K562 (cell line): ENCODE measurements around the gene CD69. TPM values are rescaled to one million over a fixed set of nuclear protein-coding genes. Genes with fewer than 3 reads are reported as not detected.

Experiments used
- C11orf30 ChIP-seq: fragments of 450-650 bp; IDR thresholded peaks from 2 replicates; pipeline ENCODE4 v1.6.1; 2016; ENCODE audit warnings: low read depth, mild to moderate bottlenecking
- ELF1 ChIP-seq: fragments of 200-800 bp; sonication (Bioruptor generic); IDR thresholded peaks from 2 replicates; pipeline ENCODE4 v1.6.1; 2016; ENCODE audit warnings: missing genetic modification characterization, missing compliant biosample characterization
- FOXM1 ChIP-seq, 2 experiments: fragments of 450-650 bp in 1 of 2; sonication (generic) in 1 of 2; formaldehyde crosslinking in 1 of 2; IDR thresholded peaks; 2 replicates each; pipeline versions ENCODE4 v1.6.1 to v1.9.0; 2017 to 2022; ENCODE audit warnings: low read depth in 2 of 2, mild to moderate bottlenecking in 2 of 2, missing genetic modification reagents in 1 of 2, moderate library complexity in 1 of 2
- GTF2A2 ChIP-seq: IDR thresholded peaks from 2 replicates; pipeline ENCODE4 v1.6.1; 2016; ENCODE audit warnings: mild to moderate bottlenecking, missing genetic modification characterization, missing compliant biosample characterization
- GTF2E2 ChIP-seq: fragments of 200-800 bp; sonication (Bioruptor generic); IDR thresholded peaks from 2 replicates; pipeline ENCODE4 v1.6.1; 2016; ENCODE audit warnings: missing genetic modification characterization, missing compliant biosample characterization
- MAFF ChIP-seq: IDR thresholded peaks from 2 replicates; pipeline ENCODE4 v1.6.1; 2012; ENCODE audit warnings: low read length, improper control_type of control experiment
- MEF2A ChIP-seq: IDR thresholded peaks from 2 replicates; pipeline ENCODE4 v1.6.1; 2011; ENCODE audit warnings: low read depth, mild to moderate bottlenecking, low read length, moderate library complexity; ENCODE audit not compliant: control insufficient read depth
- NFE2L1 ChIP-seq: fragments of 450-650 bp; IDR thresholded peaks from 2 replicates; pipeline ENCODE4 v1.6.1; 2016; ENCODE audit warnings: missing genetic modification characterization, low read depth, mild to moderate bottlenecking, missing compliant biosample characterization, moderate library complexity, borderline replicate concordance
- NFXL1 ChIP-seq: fragments of 450-650 bp; formaldehyde crosslinking; IDR thresholded peaks from 2 replicates; pipeline ENCODE4 v1.4.0; 2021; ENCODE audit warnings: mild to moderate bottlenecking
- NONO ChIP-seq, 2 experiments: fragments of 200-400 bp in 1 of 2; fragments of 450-650 bp in 1 of 2; formaldehyde crosslinking in 1 of 2; IDR thresholded peaks; 2 replicates each; pipeline ENCODE4 v1.6.1; 2017; ENCODE audit warnings: low read depth in 2 of 2, mild to moderate bottlenecking in 2 of 2, moderate library complexity in 2 of 2, low read length in 1 of 2
- POLR2G ChIP-seq: fragments of 200-400 bp; formaldehyde crosslinking; IDR thresholded peaks from 2 replicates; pipeline ENCODE4 v1.6.1; 2017; ENCODE audit warnings: low read depth, mild to moderate bottlenecking, antibody characterized with exemption, low read length, moderate library complexity
- PTBP1 ChIP-seq: fragments of 200-400 bp; formaldehyde crosslinking; IDR thresholded peaks from 2 replicates; pipeline ENCODE4 v1.6.1; 2017; ENCODE audit warnings: low read depth, low read length
- SAP30 ChIP-seq: fragments of 200-600 bp; sonication (generic); IDR thresholded peaks from 2 replicates; pipeline ENCODE4 v1.6.1; 2012; ENCODE audit warnings: borderline replicate concordance, low read depth, mild to moderate bottlenecking, moderate library complexity, low read length, control low read depth, inconsistent platforms; ENCODE audit not compliant: insufficient read depth, poor library complexity, severe bottlenecking
- SMAD1 ChIP-seq: fragments of 150-350 bp; IDR thresholded peaks from 2 replicates; pipeline ENCODE4 v1.6.1; 2014; ENCODE audit warnings: low read length, low read depth; ENCODE audit not compliant: partially characterized antibody
- SUPT5H ChIP-seq: fragments of 450-650 bp; IDR thresholded peaks from 2 replicates; pipeline ENCODE4 v1.6.1; 2016
- ZNF41 ChIP-seq: fragments of 250-450 bp; sonication (Bioruptor Pico); conservative IDR thresholded peaks from 2 replicates; pipeline ENCODE4 v1.4.0; 2020; ENCODE audit warnings: mild to moderate bottlenecking
- polyA plus RNA-seq, 8 experiments: library from polyadenylated mRNA; depleted of rRNA in 4 of 8; stranded (reverse) in 5 of 8; unstranded in 3 of 8; fragments of >200 nt; fragmentation: Nextera tagmentation in 2 of 8; fragmentation: Illumina TruSeq in 1 of 8; extraction: Ambion mirVana in 2 of 8; extraction: Trizol in 1 of 8; gene quantifications; 2 replicates each; pipeline versions ENCODE4 v1.2.1 to v1.2.3, GENCODE V29; 2011 to 2014; ENCODE audit warnings: inconsistent platforms in 1 of 8, missing spikeins in 1 of 8
- total RNA-seq, 7 experiments: library from RNA; depleted of rRNA in 6 of 7; stranded (reverse); fragments of >200 nt in 6 of 7; fragmentation: Illumina TruSeq in 2 of 7; extraction: Trizol in 2 of 7; gene quantifications; 2 replicates each; pipeline versions ENCODE4 v1.2.1 to v1.2.3, GENCODE V29; 2011 to 2021; ENCODE audit warnings: low replicate concordance in 1 of 7
- TF ChIP-seq, protein P1 (sequence below): sonication (generic); formaldehyde crosslinking; IDR thresholded peaks from 2 replicates; pipeline ENCODE4 v1.8.0; 2023; ENCODE audit warnings: mild to moderate bottlenecking, missing genetic modification reagents
- TF ChIP-seq, protein P2 (sequence below): sonication (generic); formaldehyde crosslinking; IDR thresholded peaks from 2 replicates; pipeline ENCODE4 v1.8.0; 2022; ENCODE audit warnings: mild to moderate bottlenecking, missing genetic modification reagents
- TF ChIP-seq, protein P3 (sequence below): fragments of 250-450 bp; sonication (Bioruptor Pico); IDR thresholded peaks from 2 replicates; pipeline ENCODE4 v1.4.0; 2020; ENCODE audit warnings: mild to moderate bottlenecking

Gene CD69
- total and polyA plus RNA-seq, 9 of the 15 experiments (the other 6 are each of a cell fraction or from before 2014, with no cell fraction given) = 11.7 to 243 (median 54.4) TPM

DNA sequence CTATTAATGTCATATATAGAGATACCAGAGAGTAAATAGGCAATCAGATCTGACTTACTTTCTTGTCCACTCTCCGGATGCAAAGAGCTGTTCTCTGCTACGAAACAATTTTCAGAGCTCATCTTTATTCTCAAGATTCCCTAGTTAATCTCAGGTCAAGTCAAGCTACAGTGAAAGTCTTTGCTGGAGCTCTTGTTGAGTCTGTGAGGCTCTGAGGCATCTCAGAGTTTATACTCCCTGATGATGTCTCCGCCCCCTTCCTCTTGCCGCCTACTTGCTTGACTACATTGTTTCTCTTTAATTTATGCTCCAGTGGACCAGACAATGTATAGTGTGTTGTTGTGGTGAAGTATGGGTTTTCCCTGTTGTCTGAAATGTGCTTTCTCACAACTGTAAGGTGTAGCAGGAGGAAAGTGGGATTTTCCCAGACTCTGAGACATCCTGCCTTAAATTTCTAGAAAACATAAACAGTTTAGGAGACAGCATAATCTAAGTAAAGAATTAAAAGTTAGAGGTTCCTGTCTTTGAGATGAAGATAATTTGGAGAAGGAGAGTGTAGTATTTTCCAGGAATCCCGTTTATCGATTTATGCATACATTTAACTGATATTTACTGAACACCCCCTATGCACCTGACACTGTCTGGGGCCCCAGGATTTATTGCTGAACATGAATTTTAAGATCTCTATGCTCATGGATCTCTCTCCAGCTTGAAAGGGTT lies at the start of gene CD69 (continued):
- peak; percentile 30; the same call in 1 of the 2 replicates for TF ChIP-seq C11orf30
- TF ChIP-seq, protein P1, sequence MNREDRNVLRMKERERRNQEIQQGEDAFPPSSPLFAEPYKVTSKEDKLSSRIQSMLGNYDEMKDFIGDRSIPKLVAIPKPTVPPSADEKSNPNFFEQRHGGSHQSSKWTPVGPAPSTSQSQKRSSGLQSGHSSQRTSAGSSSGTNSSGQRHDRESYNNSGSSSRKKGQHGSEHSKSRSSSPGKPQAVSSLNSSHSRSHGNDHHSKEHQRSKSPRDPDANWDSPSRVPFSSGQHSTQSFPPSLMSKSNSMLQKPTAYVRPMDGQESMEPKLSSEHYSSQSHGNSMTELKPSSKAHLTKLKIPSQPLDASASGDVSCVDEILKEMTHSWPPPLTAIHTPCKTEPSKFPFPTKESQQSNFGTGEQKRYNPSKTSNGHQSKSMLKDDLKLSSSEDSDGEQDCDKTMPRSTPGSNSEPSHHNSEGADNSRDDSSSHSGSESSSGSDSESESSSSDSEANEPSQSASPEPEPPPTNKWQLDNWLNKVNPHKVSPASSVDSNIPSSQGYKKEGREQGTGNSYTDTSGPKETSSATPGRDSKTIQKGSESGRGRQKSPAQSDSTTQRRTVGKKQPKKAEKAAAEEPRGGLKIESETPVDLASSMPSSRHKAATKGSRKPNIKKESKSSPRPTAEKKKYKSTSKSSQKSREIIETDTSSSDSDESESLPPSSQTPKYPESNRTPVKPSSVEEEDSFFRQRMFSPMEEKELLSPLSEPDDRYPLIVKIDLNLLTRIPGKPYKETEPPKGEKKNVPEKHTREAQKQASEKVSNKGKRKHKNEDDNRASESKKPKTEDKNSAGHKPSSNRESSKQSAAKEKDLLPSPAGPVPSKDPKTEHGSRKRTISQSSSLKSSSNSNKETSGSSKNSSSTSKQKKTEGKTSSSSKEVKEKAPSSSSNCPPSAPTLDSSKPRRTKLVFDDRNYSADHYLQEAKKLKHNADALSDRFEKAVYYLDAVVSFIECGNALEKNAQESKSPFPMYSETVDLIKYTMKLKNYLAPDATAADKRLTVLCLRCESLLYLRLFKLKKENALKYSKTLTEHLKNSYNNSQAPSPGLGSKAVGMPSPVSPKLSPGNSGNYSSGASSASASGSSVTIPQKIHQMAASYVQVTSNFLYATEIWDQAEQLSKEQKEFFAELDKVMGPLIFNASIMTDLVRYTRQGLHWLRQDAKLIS = peak; percentile 82; the same call in 1 of the 2 replicates
- no peak for TF ChIP-seq MAFF
- TF ChIP-seq SUPT5H = peak; percentile 94
- peak in 1 of 2 experiments; percentile 81; a peak in 2 of 4 replicates for TF ChIP-seq NONO (IDR thresholded peaks at IDR 0.05; ENCODE audit: low read depth in 2 of 2, low read length in 1 of 2)
- TF ChIP-seq SMAD1 = peak; percentile 94
- no peak for TF ChIP-seq GTF2A2 (tag)
- no peak for TF ChIP-seq ZNF41
- no peak for TF ChIP-seq ELF1 (tag)
- TF ChIP-seq, protein P2, sequence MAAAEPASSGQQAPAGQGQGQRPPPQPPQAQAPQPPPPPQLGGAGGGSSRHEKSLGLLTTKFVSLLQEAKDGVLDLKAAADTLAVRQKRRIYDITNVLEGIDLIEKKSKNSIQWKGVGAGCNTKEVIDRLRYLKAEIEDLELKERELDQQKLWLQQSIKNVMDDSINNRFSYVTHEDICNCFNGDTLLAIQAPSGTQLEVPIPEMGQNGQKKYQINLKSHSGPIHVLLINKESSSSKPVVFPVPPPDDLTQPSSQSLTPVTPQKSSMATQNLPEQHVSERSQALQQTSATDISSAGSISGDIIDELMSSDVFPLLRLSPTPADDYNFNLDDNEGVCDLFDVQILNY (CRISPR knock-in tag) = no peak
- no peak for TF ChIP-seq PTBP1
- TF ChIP-seq NFE2L1 (tag) = no peak
- no peak for TF ChIP-seq NFXL1 (CRISPR knock-in tag)
- TF ChIP-seq FOXM1 (IDR thresholded peaks at IDR 0.05; ENCODE audit: low read depth) = no peak; the same call in 1 of the 2 replicates
- TF ChIP-seq FOXM1 (CRISPR knock-in tag; IDR thresholded peaks at IDR 0.05; ENCODE audit: low read depth) = no peak
- TF ChIP-seq, protein P3, sequence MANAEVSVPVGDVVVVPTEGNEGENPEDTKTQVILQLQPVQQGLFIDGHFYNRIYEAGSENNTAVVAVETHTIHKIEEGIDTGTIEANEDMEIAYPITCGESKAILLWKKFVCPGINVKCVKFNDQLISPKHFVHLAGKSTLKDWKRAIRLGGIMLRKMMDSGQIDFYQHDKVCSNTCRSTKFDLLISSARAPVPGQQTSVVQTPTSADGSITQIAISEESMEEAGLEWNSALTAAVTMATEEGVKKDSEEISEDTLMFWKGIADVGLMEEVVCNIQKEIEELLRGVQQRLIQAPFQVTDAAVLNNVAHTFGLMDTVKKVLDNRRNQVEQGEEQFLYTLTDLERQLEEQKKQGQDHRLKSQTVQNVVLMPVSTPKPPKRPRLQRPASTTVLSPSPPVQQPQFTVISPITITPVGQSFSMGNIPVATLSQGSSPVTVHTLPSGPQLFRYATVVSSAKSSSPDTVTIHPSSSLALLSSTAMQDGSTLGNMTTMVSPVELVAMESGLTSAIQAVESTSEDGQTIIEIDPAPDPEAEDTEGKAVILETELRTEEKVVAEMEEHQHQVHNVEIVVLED = no peak
- TF ChIP-seq SAP30 = no peak
- peak; percentile 80 for TF ChIP-seq POLR2G
- peak; percentile 46; the same call in 1 of the 2 replicates for TF ChIP-seq GTF2E2 (tag)
- no peak for TF ChIP-seq MEF2A
